ENCODE measurements around the gene ERC2.

DNA sequence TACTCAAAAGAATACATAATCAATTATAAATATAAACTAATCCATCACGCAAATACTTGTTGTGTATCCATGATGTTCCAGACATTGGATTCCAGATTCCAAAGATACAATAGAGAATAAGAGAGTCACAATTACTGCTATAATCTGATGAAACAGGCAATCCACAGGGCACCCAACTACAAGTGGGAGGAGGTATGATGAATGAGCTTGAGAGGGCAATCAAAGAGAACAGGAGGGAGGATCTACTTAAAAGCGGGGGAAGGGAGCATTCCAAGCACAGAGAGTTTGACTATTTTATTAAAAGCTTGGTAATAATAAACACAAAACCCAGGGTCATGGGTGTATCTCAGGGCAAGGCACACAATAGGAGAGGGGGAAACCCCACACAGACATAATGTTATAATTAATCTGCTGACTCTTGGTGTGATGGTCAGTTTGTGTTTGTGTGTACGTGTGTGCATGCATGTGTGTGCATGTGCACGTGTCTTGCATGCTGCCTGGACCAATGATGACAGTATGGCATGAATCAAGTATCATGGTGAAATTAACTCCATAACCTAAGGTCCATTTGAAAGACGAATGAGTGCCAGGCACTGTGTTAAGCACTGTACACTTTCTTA lies 655.8 kb downstream of the ERC2 start:
- no peak for TF ChIP-seq CTCF (IDR thresholded peaks at IDR 0.05)
- TF ChIP-seq EP300 (IDR thresholded peaks at IDR 0.05) = no peak
- no peak for TF ChIP-seq POLR2A (IDR thresholded peaks at IDR 0.05)
- no peak for TF ChIP-seq POLR2AphosphoS5 (IDR thresholded peaks at IDR 0.05)
